Testis (tissue), 2 donors: ENCODE results near the gene MTARC2.

Source experiments
- POLR2A ChIP-seq: fragments of 450-650 bp; IDR thresholded peaks from one replicate; pipeline ENCODE4 v1.6.1; 2017; ENCODE audit warnings: antibody characterized with exemption, mild to moderate bottlenecking, moderate library complexity
- TF ChIP-seq, protein P1 (sequence below), 3 experiments: fragments of 450-650 bp in 2 of 3; fragments of 200-600 bp in 1 of 3; sonication (generic) in 1 of 3; IDR thresholded peaks; one replicate each; pipeline ENCODE4 v1.5.1; 2016 to 2019; ENCODE audit warnings: antibody characterized with exemption in 3 of 3, mild to moderate bottlenecking in 2 of 3, moderate library complexity in 1 of 3

GRCh38 chr1:220786337-220787068 is 38.4 kb downstream of the MTARC2 start, which contains the start of gene MTARC1:
- TF ChIP-seq, protein P1, sequence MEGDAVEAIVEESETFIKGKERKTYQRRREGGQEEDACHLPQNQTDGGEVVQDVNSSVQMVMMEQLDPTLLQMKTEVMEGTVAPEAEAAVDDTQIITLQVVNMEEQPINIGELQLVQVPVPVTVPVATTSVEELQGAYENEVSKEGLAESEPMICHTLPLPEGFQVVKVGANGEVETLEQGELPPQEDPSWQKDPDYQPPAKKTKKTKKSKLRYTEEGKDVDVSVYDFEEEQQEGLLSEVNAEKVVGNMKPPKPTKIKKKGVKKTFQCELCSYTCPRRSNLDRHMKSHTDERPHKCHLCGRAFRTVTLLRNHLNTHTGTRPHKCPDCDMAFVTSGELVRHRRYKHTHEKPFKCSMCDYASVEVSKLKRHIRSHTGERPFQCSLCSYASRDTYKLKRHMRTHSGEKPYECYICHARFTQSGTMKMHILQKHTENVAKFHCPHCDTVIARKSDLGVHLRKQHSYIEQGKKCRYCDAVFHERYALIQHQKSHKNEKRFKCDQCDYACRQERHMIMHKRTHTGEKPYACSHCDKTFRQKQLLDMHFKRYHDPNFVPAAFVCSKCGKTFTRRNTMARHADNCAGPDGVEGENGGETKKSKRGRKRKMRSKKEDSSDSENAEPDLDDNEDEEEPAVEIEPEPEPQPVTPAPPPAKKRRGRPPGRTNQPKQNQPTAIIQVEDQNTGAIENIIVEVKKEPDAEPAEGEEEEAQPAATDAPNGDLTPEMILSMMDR (IDR thresholded peaks at IDR 0.05), result peak in 1 of 3 experiments; percentile 9
- no peak for TF ChIP-seq POLR2A
